Measurements from ENCODE around the gene BAIAP2. TPM values are rescaled to one million over a fixed set of nuclear protein-coding genes. Genes with fewer than 3 reads are reported as not detected.

Gene BAIAP2
- total RNA-seq (2022; extraction: Qiagen RNA extraction; ENCODE audit: low read depth): 49.6 to 71.3 TPM (median 61.7 TPM) in 5 replicates

GRCh38 chr17:81034779-81035520 lies at the start of gene BAIAP2:
Gene BAIAP2, plus strand, starts transcription at chr17:81035151. Its CDS starts 104 bp downstream, at chr17:81035255.

GRCh38 chr17:80991645-80992076 lies 43.3 kb upstream of the BAIAP2 start, which contains the start of gene CHMP6:
Gene CHMP6, plus strand, starts transcription at chr17:80991841. Its CDS starts 78 bp downstream, at chr17:80991919.

GRCh38 chr17:81165246-81166032 lies 130.5 kb downstream of the BAIAP2 start, which contains the start of gene PVALEF:
Gene PVALEF, plus strand, starts transcription at chr17:81165507. Its CDS starts 15,720 bp downstream, at chr17:81181227.

GRCh38 chr17:81166033-81166492 lies 131.1 kb downstream of the BAIAP2 start, which contains the start of gene AATK:
Gene AATK, minus strand, starts transcription at chr17:81166221. Its CDS starts 229 bp downstream, at chr17:81165992.

Other genes starting within 250 kb of the BAIAP2 start
- gene CHMP6, start 43.3 kb upstream of the BAIAP2 start, total RNA-seq (2022; extraction: Qiagen RNA extraction; ENCODE audit: low read depth): 27.3 to 36.4 TPM (median 32.0 TPM) in 5 replicates
- gene PVALEF, start 130.4 kb downstream of the BAIAP2 start, total RNA-seq (2022; extraction: Qiagen RNA extraction; ENCODE audit: low read depth): not detected in 5 replicates
- 0.23 to 0.52 TPM (median 0.43 TPM) in 5 replicates for gene AATK, start 131.1 kb downstream of the BAIAP2 start, total RNA-seq (2022; extraction: Qiagen RNA extraction; ENCODE audit: low read depth)
- 6.3 to 9.6 TPM (median 7.9 TPM) in 5 replicates for gene CEP131, start 187.8 kb downstream of the BAIAP2 start, total RNA-seq (2022; extraction: Qiagen RNA extraction; ENCODE audit: low read depth)
- 18.0 to 33.4 TPM (median 28.4 TPM) in 5 replicates for gene TEPSIN, start 203.9 kb downstream of the BAIAP2 start, total RNA-seq (2022; extraction: Qiagen RNA extraction; ENCODE audit: low read depth)
- gene NDUFAF8, start 204.2 kb downstream of the BAIAP2 start, total RNA-seq (2022; extraction: Qiagen RNA extraction; ENCODE audit: low read depth): 98.7 to 229 TPM (median 216 TPM) in 5 replicates